22Rv1 (cell line): ENCODE measurements around the gene ZEB2.

Source experiments
- ZFX ChIP-seq: fragments of 450-650 bp; IDR thresholded peaks from 2 replicates; pipeline ENCODE4 v1.6.1; 2017; ENCODE audit warnings: antibody characterized with exemption, borderline replicate concordance
- TF ChIP-seq, protein P1 (sequence below): fragments of 450-650 bp; IDR thresholded peaks from 2 replicates; pipeline ENCODE4 v1.5.1; 2017; ENCODE audit warnings: mild to moderate bottlenecking

DNA sequence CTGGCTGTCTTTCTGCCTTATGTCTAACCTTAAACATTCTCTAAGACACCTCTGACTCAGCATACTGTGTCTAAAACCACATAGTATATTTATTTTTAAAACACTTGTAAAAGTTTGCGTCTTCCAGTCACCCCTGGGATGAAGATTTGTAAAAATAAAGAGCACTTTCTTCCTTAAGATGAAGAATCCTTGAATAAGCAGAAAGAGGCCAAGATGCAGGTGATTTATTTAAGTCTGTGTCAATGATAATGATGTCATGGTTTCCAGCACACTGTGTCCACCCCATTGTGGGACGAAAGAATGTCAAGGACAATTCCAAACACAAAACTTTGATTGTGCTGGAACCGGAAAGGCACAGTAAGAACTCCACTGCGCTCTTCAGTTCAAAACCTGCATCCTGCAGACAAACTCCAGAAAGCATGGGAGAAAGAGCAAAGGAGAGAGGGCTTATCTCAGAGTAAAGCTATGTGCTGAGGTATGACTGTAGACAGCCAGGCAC is 92.9 kb downstream of the ZEB2 start:
- TF ChIP-seq, protein P1, sequence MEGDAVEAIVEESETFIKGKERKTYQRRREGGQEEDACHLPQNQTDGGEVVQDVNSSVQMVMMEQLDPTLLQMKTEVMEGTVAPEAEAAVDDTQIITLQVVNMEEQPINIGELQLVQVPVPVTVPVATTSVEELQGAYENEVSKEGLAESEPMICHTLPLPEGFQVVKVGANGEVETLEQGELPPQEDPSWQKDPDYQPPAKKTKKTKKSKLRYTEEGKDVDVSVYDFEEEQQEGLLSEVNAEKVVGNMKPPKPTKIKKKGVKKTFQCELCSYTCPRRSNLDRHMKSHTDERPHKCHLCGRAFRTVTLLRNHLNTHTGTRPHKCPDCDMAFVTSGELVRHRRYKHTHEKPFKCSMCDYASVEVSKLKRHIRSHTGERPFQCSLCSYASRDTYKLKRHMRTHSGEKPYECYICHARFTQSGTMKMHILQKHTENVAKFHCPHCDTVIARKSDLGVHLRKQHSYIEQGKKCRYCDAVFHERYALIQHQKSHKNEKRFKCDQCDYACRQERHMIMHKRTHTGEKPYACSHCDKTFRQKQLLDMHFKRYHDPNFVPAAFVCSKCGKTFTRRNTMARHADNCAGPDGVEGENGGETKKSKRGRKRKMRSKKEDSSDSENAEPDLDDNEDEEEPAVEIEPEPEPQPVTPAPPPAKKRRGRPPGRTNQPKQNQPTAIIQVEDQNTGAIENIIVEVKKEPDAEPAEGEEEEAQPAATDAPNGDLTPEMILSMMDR: no peak
- no peak for TF ChIP-seq ZFX
